ENCODE results near the gene CRHR1. TPM values are rescaled to one million over a fixed set of nuclear protein-coding genes. Genes with fewer than 3 reads are reported as not detected.

CRHR1 gene
- total RNA-seq, 5 donors from 2014 or later (not counting 1 experiment from before 2014, with no cell fraction given) = not detected

GRCh38 chr17:45750779-45751440 lies 33.2 kb upstream of the CRHR1 start:
- H3K4me1 Mint-ChIP-seq = no peaks in the 10 kb centered on the region
- H3K36me3 Mint-ChIP-seq = no peaks in the 10 kb centered on the region
- H3K4me1 ChIP-seq (ENCODE audit: control insufficient read depth in 1 of 2, extremely low read depth in 1 of 2, insufficient read depth in 2 of 2, low read length in 2 of 2) = no peaks in the 10 kb centered on the region
- no peak overlapping the region for H3K27ac ChIP-seq (ENCODE audit: low read length)
- POLR2A ChIA-PET = no interaction called here
- 87% methylated on average over 12 of the region's 15 CpGs for WGBS (ENCODE audit: insufficient coverage)
- no peak overlapping the region for H3K4me3 ChIP-seq (ENCODE audit: control insufficient read depth in 1 of 2, extremely low read depth in 1 of 2, low read length in 1 of 2)
- peaks cover 29 to 38% of the 10 kb centered on the region in 2 donors for H3K27me3 Mint-ChIP-seq
- no peak overlapping the region for H3K27ac Mint-ChIP-seq
- H3K36me3 ChIP-seq (ENCODE audit: control insufficient read depth in 2 of 2, extremely low read depth in 1 of 2, insufficient read depth in 1 of 2, low read length in 1 of 2) = no peaks in the 10 kb centered on the region
- ATAC-seq (replicated peaks in 1 of 4) = no peak
- CTCF ChIA-PET = no interaction called here
- H3K9me3 Mint-ChIP-seq = no peaks in the 10 kb centered on the region
- DNase-seq = no peak
- H3K27me3 ChIP-seq (replicated peaks in 1 of 2; ENCODE audit: control insufficient read depth in 2 of 2, extremely low read depth in 1 of 2, insufficient read depth in 2 of 2, low read length in 1 of 2) = peaks cover 0 to 63% of the 10 kb centered on the region in 2 experiments
- no peaks in the 10 kb centered on the region for H3K9me3 ChIP-seq
- no peak overlapping the region for H3K4me3 Mint-ChIP-seq

DNA sequence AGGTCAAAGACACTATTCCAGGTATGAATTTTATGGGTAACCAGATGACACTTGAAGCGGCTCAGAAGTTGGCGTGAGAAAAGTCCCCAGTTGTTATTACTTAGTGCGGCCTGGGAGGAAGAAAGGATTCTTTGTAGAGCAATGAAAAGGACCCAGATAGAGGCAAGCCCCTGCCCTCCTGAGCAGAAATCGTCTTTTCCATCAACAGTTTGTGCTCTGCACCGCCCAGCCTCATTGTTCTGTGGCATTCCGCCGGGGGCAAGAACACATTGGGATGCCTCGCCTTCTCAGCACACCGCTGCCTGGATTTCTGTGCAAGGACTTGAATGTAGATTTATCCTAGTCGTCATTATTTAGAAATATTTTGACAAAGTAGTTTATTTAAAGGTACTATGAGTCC lies 32.7 kb upstream of the CRHR1 start:
- POLR2A ChIA-PET = no interaction called here
- 78% methylated on average over 5 of the region's 10 CpGs for WGBS (ENCODE audit: insufficient coverage)

GRCh38 chr17:45752246-45752645 lies 31.9 kb upstream of the CRHR1 start:
- CTCF ChIA-PET = no interaction called here

More for the DNA sequence above, 32.7 kb upstream of the CRHR1 start:
- H3K27me3 Mint-ChIP-seq = peaks cover 31 to 41% of the 10 kb centered on the region in 2 donors
- no peaks in the 10 kb centered on the region for H3K4me1 Mint-ChIP-seq
- Histone ChIP-seq H3K27ac (ENCODE audit: low read length) (no peak overlapping the region), H3K4me1 (ENCODE audit: control insufficient read depth in 1 of 2, extremely low read depth in 1 of 2, insufficient read depth in 2 of 2, low read length in 2 of 2) (no peaks in the 10 kb centered on the region), H3K9me3 (no peaks in the 10 kb centered on the region), H3K4me3 (ENCODE audit: control insufficient read depth in 1 of 2, extremely low read depth in 1 of 2, low read length in 1 of 2) (no peak overlapping the region), H3K27me3 (replicated peaks in 1 of 2; ENCODE audit: control insufficient read depth in 2 of 2, extremely low read depth in 1 of 2, insufficient read depth in 2 of 2, low read length in 1 of 2) (peaks cover 0 to 63% of the 10 kb centered on the region in 2 experiments), H3K36me3 (ENCODE audit: control insufficient read depth in 2 of 2, extremely low read depth in 1 of 2, insufficient read depth in 1 of 2, low read length in 1 of 2) (no peaks in the 10 kb centered on the region)
- no peaks in the 10 kb centered on the region for H3K36me3 Mint-ChIP-seq
- no peak overlapping the region for H3K27ac Mint-ChIP-seq
- no peak for DNase-seq
- CTCF ChIA-PET = no interaction called here
- no peak for ATAC-seq (replicated peaks in 1 of 4)
- H3K9me3 Mint-ChIP-seq = no peaks in the 10 kb centered on the region
- H3K4me3 Mint-ChIP-seq = no peak overlapping the region

GRCh38 chr17:45753645-45754225 lies 30.4 kb upstream of the CRHR1 start:
- Mint-ChIP-seq H3K27me3 (peaks cover 37 to 55% of the 10 kb centered on the region in 2 donors), H3K4me1 (no peaks in the 10 kb centered on the region), H3K4me3 (no peak overlapping the region), H3K27ac (no peak overlapping the region), H3K9me3 (no peaks in the 10 kb centered on the region), H3K36me3 (no peaks in the 10 kb centered on the region)
- ATAC-seq (replicated peaks in 1 of 4) = no peak
- no peaks in the 10 kb centered on the region for H3K36me3 ChIP-seq (ENCODE audit: control insufficient read depth in 2 of 2, extremely low read depth in 1 of 2, insufficient read depth in 1 of 2, low read length in 1 of 2)
- H3K27me3 ChIP-seq (replicated peaks in 1 of 2; ENCODE audit: control insufficient read depth in 2 of 2, extremely low read depth in 1 of 2, insufficient read depth in 2 of 2, low read length in 1 of 2) = peaks cover 0 to 65% of the 10 kb centered on the region in 2 experiments
- no peak overlapping the region for H3K27ac ChIP-seq (ENCODE audit: low read length)
- no peaks in the 10 kb centered on the region for H3K4me1 ChIP-seq (ENCODE audit: control insufficient read depth in 1 of 2, extremely low read depth in 1 of 2, insufficient read depth in 2 of 2, low read length in 2 of 2)
- no peak overlapping the region for H3K4me3 ChIP-seq (ENCODE audit: control insufficient read depth in 1 of 2, extremely low read depth in 1 of 2, low read length in 1 of 2)
- CTCF ChIA-PET = no interaction called here
- 17% methylated on average over 1 of the region's 7 CpGs for WGBS (ENCODE audit: insufficient coverage)
- H3K9me3 ChIP-seq = no peaks in the 10 kb centered on the region
- DNase-seq = no peak
- POLR2A ChIA-PET = no interaction called here

More at GRCh38 chr17:45752246-45752645, 31.9 kb upstream of the CRHR1 start:
- Mint-ChIP-seq H3K27ac (no peak overlapping the region), H3K4me1 (no peaks in the 10 kb centered on the region), H3K9me3 (no peaks in the 10 kb centered on the region), H3K36me3 (no peaks in the 10 kb centered on the region), H3K4me3 (no peak overlapping the region), H3K27me3 (peaks cover 37 to 47% of the 10 kb centered on the region in 2 donors)
- Histone ChIP-seq H3K27ac (ENCODE audit: low read length) (no peak overlapping the region), H3K9me3 (no peaks in the 10 kb centered on the region), H3K4me3 (ENCODE audit: control insufficient read depth in 1 of 2, extremely low read depth in 1 of 2, low read length in 1 of 2) (no peak overlapping the region), H3K27me3 (replicated peaks in 1 of 2; ENCODE audit: control insufficient read depth in 2 of 2, extremely low read depth in 1 of 2, insufficient read depth in 2 of 2, low read length in 1 of 2) (peaks cover 0 to 60% of the 10 kb centered on the region in 2 experiments), H3K4me1 (ENCODE audit: control insufficient read depth in 1 of 2, extremely low read depth in 1 of 2, insufficient read depth in 2 of 2, low read length in 2 of 2) (no peaks in the 10 kb centered on the region), H3K36me3 (ENCODE audit: control insufficient read depth in 2 of 2, extremely low read depth in 1 of 2, insufficient read depth in 1 of 2, low read length in 1 of 2) (no peaks in the 10 kb centered on the region)
- ATAC-seq (replicated peaks in 1 of 4) (no peak), DNase-seq (no peak)
- WGBS (ENCODE audit: insufficient coverage) = 78% methylated on average over 7 of the region's 9 CpGs
- POLR2A ChIA-PET = no interaction called here

- H3K9me3 ChIP-seq = no peaks in the 10 kb centered on the region
- H3K4me1 ChIP-seq (ENCODE audit: control insufficient read depth in 1 of 2, extremely low read depth in 1 of 2, insufficient read depth in 2 of 2, low read length in 2 of 2) = no peaks in the 10 kb centered on the region
- no peak overlapping the region for H3K4me3 Mint-ChIP-seq
- H3K36me3 ChIP-seq (ENCODE audit: control insufficient read depth in 2 of 2, extremely low read depth in 1 of 2, insufficient read depth in 1 of 2, low read length in 1 of 2) = no peaks in the 10 kb centered on the region
- H3K4me3 ChIP-seq (ENCODE audit: control insufficient read depth in 1 of 2, extremely low read depth in 1 of 2, low read length in 1 of 2) = no peak overlapping the region
- 78% methylated on average over 4 of the region's 8 CpGs for WGBS (ENCODE audit: insufficient coverage)
- H3K27ac Mint-ChIP-seq = no peak overlapping the region
- H3K27me3 ChIP-seq (replicated peaks in 1 of 2; ENCODE audit: control insufficient read depth in 2 of 2, extremely low read depth in 1 of 2, insufficient read depth in 2 of 2, low read length in 1 of 2) = peaks cover 0 to 55% of the 10 kb centered on the region in 2 experiments
- CTCF ChIA-PET = no interaction called here
- no peak for ATAC-seq (replicated peaks in 1 of 4)
- H3K9me3 Mint-ChIP-seq = no peaks in the 10 kb centered on the region
- no peak for DNase-seq
- no peak overlapping the region for H3K27ac ChIP-seq (ENCODE audit: low read length)
- no peaks in the 10 kb centered on the region for H3K4me1 Mint-ChIP-seq
- H3K36me3 Mint-ChIP-seq = no peaks in the 10 kb centered on the region
- POLR2A ChIA-PET = no interaction called here
- peaks cover 32 to 48% of the 10 kb centered on the region in 2 donors for H3K27me3 Mint-ChIP-seq
These were observed 29.1 kb upstream of the CRHR1 start for GRCh38 chr17:45755050-45755449.

- ChIA-PET CTCF (interaction anchor here in 1 of 2 donors (0.6 kb wide), 1 partner anchor 16 kb away, joined by 3 read pairs; no protein-coding TSS in a partner anchor), POLR2A (no interaction called here)
- Mint-ChIP-seq H3K27ac (no peak overlapping the region), H3K36me3 (no peaks in the 10 kb centered on the region), H3K4me1 (no peaks in the 10 kb centered on the region), H3K4me3 (no peak overlapping the region), H3K9me3 (no peaks in the 10 kb centered on the region), H3K27me3 (peaks cover 19 to 42% of the 10 kb centered on the region in 2 donors)
- Histone ChIP-seq H3K4me1 (ENCODE audit: control insufficient read depth in 1 of 2, extremely low read depth in 1 of 2, insufficient read depth in 2 of 2, low read length in 2 of 2) (no peaks in the 10 kb centered on the region), H3K36me3 (ENCODE audit: control insufficient read depth in 2 of 2, extremely low read depth in 1 of 2, insufficient read depth in 1 of 2, low read length in 1 of 2) (no peaks in the 10 kb centered on the region), H3K9me3 (no peaks in the 10 kb centered on the region), H3K4me3 (ENCODE audit: control insufficient read depth in 1 of 2, extremely low read depth in 1 of 2, low read length in 1 of 2) (no peak overlapping the region), H3K27ac (ENCODE audit: low read length) (no peak overlapping the region), H3K27me3 (replicated peaks in 1 of 2; ENCODE audit: control insufficient read depth in 2 of 2, extremely low read depth in 1 of 2, insufficient read depth in 2 of 2, low read length in 1 of 2) (peaks cover 0 to 51% of the 10 kb centered on the region in 2 experiments)
- DNase-seq (no peak), ATAC-seq (replicated peaks in 1 of 4) (no peak)
- 59% methylated on average over 4 of the region's 12 CpGs for WGBS (ENCODE audit: insufficient coverage)
These were observed 27.7 kb upstream of the CRHR1 start for GRCh38 chr17:45756266-45756991.
